ENCODE data around the gene CLSTN3.

DNA sequence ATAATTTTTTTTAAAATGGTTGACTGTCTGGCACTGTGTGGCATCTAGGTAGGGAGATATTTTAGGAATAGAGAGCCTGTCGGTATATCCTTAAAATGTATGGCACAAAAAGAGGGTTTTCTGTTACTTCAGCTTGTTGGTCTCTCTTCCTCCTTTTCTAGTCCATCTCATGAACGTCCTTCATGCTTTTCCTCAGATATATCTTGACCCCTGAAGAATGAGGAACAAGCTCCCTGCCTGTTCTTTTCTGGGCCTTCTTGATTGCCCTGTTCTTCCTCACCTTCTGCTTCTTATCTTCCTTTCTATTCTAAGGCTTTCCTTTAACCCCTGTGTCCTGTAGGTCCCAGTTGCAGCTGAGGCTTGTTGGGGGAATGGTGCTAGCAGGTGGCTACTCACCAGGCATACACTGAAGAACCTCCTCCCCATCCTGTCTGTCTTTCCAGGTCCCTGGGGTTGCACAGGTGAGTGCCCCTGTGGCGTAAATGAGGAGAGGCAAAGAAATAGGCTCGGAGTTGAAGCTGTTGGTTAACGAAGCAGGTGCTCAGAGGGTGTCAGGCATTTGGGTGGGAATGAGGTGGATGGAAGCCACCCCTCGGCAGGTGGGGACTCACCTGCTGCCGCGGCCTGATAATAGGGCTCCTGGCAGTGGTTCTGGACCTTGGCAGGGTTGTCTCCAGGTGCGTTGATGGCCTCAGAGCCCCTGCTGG lies 30.7 kb upstream of the CLSTN3 start:
- TF ChIP-seq POLR2A (IDR thresholded peaks at IDR 0.05), result no peak
- TF ChIP-seq, protein P1, sequence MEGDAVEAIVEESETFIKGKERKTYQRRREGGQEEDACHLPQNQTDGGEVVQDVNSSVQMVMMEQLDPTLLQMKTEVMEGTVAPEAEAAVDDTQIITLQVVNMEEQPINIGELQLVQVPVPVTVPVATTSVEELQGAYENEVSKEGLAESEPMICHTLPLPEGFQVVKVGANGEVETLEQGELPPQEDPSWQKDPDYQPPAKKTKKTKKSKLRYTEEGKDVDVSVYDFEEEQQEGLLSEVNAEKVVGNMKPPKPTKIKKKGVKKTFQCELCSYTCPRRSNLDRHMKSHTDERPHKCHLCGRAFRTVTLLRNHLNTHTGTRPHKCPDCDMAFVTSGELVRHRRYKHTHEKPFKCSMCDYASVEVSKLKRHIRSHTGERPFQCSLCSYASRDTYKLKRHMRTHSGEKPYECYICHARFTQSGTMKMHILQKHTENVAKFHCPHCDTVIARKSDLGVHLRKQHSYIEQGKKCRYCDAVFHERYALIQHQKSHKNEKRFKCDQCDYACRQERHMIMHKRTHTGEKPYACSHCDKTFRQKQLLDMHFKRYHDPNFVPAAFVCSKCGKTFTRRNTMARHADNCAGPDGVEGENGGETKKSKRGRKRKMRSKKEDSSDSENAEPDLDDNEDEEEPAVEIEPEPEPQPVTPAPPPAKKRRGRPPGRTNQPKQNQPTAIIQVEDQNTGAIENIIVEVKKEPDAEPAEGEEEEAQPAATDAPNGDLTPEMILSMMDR (IDR thresholded peaks at IDR 0.05), result no peak

All from testis (tissue), 2 donors.